NB4 (cell line): ENCODE data around the gene GSK3B.

Experiments
- DNase-seq: peaks from one replicate; pipeline ENCODE4 v3.0.0; 2010; ENCODE audit warnings: low read depth
- H3K4me3 ChIP-seq: one replicate; pipeline ENCODE4 v1.5.1; 2011; ENCODE audit warnings: mild to moderate bottlenecking, low read depth, low read length, moderate library complexity
- CTCF ChIP-seq: IDR thresholded peaks from one replicate; pipeline ENCODE4 v1.5.1; 2012; ENCODE audit warnings: low read depth, low read length
- MAX ChIP-seq: IDR thresholded peaks from 2 replicates; pipeline ENCODE4 v1.6.1; 2011; ENCODE audit warnings: low read depth, low read length
- MYC ChIP-seq: IDR thresholded peaks from 2 replicates; pipeline ENCODE4 v1.6.1; 2011; ENCODE audit warnings: low read depth, low read length
- POLR2A ChIP-seq: IDR thresholded peaks from 2 replicates; pipeline ENCODE4 v1.6.1; 2011; ENCODE audit warnings: mild to moderate bottlenecking; ENCODE audit not compliant: insufficient read length; ENCODE audit errors: extremely low read depth

GSK3B gene

DNA sequence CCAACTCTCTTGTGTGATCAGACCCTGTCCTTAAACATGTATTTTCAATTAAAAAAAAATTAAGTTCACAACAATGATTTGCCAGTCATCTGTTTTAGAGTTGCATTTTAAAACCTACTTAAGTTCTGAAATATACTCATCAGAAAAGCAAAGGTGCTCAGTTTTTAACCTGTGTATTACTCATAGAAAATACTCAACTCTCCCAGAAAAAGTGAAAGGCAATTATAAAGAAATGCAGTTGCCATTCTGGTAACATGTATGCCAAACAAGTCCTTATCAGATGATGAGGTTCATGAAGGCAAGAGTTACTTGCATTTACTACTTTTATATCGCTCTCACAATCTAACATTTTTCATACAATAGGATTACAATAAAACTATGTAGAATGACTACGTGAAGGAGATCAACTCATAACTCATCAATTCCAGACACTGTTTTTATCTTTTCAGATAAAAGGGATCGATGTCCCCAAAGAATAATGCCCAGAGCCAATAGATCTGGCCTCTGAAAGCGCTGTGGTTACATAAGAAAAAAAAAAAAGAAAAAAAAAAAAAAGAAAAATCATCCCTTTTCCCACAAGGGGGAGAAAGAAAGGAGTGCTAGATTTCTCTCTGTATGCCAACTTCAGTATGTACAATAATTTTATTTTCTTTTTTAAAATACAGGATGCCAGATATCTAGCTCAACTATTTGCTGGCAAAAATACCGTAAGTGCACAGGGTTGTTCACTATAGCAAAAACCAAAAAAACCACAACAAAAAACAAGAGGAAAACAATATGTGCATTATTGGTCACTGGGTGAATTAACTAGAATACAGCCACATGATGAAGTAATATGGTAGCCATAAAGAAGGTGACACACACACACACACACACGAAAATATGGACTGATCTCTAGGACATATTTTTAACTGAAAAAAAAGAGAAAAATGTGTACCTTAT is 175.0 kb downstream of the GSK3B start:
- H3K4me3 ChIP-seq: no peak overlapping the region
- DNase-seq: no peak
- TF ChIP-seq POLR2A (no peak), CTCF (no peak), MAX (no peak), MYC (no peak)

DNA sequence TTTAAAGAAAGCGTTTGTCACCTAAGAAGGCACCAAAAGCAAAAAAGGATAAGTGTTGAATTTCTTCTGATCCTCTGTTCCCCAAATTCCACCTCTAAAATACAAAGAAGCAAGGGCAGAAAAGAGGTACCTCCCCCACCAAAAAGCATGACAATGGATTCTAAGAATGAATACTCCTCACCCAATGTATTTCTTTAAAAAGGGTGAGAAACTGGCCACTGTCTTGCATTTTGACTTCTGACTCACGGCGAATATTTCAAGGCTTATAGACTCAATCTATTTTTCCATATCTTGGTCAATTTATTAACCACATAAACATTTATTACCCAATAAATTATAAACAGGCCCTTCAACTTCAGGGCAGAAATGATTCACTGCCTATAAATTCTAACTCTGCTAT is 181.2 kb downstream of the GSK3B start:
- DNase-seq: no peak
- no peak overlapping the region for H3K4me3 ChIP-seq
- TF ChIP-seq CTCF: no peak
- TF ChIP-seq MAX: no peak
- TF ChIP-seq MYC: no peak
- TF ChIP-seq POLR2A: no peak

DNA sequence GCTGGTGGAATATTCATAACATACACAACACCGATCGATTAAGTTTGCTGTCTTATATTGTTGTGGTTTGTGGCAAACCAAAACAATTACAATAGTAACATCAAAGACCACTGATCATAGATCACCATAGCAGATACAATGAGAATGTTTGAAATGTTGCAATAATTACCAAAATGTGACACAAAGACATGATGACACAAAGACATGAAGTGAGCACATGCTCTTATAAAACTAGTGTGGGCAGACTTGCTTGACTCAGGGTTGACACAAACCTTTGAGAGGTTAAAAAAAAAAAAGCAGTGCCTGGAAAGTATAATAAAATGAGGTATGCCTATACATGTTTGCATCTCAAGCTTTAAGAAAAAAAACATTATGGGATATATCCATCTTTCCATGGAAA is 182.0 kb downstream of the GSK3B start:
- DNase-seq: peak; percentile 14
- TF ChIP-seq MYC (no peak), POLR2A (no peak), CTCF (no peak), MAX (peak; percentile 39)
- H3K4me3 ChIP-seq: no peak overlapping the region

DNA sequence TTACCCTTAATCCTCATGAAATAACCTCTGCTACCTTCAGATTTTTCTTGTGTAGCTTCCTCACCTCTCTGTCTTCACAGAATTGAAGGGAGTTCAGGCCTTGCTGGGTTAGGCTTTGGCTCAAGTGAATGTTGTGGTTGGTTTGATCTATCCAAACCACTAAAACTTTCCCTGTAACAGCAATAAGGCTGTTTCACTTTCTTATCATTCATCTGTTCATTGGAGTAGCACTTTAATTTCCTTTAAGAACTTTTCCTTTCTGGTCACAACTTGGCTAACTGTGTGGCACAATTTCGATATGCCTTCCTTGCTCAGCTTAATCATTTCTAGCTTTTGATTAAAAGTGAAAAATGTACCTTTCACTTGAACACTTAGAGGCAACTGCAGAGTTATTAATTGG is 182.5 kb downstream of the GSK3B start:
- no peak for DNase-seq
- no peak overlapping the region for H3K4me3 ChIP-seq
- no peak for TF ChIP-seq MAX
- TF ChIP-seq MYC: no peak
- TF ChIP-seq CTCF: no peak
- no peak for TF ChIP-seq POLR2A

GRCh38 chr3:119902061-119902460 is 192.2 kb downstream of the GSK3B start:
- TF ChIP-seq CTCF (no peak), MAX (no peak), POLR2A (no peak), MYC (no peak)
- no peak overlapping the region for H3K4me3 ChIP-seq
- no peak for DNase-seq

GRCh38 chr3:119901148-119901547 is 193.1 kb downstream of the GSK3B start:
- TF ChIP-seq MYC (no peak), CTCF (no peak), POLR2A (no peak), MAX (no peak)
- DNase-seq: no peak
- H3K4me3 ChIP-seq: no peak overlapping the region
